Activated CD4-positive, alpha-beta T cell treated with anti-CD3 and anti-CD28 coated beads for 36 hours (primary cell): Measurements from ENCODE around the gene MROH8. TPM values are rescaled to one million over a fixed set of nuclear protein-coding genes. Genes with fewer than 3 reads are reported as not detected.

Source experiments
- ATAC-seq: fragments of 200-7000 bp; cut with Tn5 transposase; one replicate; pipeline ENCODE4 v1.10.0; 2021; ENCODE audit warnings: mild to moderate bottlenecking, moderate library complexity
- CTCF ChIA-PET: fragments of 350-600 bp; sonication (Branson Sonifier 250); formaldehyde crosslinking; loops from one replicate; lab custom pipeline; 2021; ENCODE audit warnings: antibody characterized with exemption; lab: Charles Lee
- POLR2A ChIA-PET: fragments of 350-600 bp; sonication (Branson Sonifier 250); formaldehyde crosslinking; loops from one replicate; lab custom pipeline; 2021; ENCODE audit warnings: antibody characterized with exemption, inconsistent platforms; lab: Charles Lee
- DNase-seq: peaks from one replicate; pipeline ENCODE4 v3.0.0-alpha.2; 2020
- H3K27ac Mint-ChIP-seq: one replicate; pipeline ENCODE4 v1.8.0; 2021; ENCODE audit warnings: mixed read lengths
- H3K27me3 Mint-ChIP-seq: one replicate; pipeline ENCODE4 v1.8.0; 2021; ENCODE audit warnings: mixed read lengths
- H3K36me3 Mint-ChIP-seq: one replicate; pipeline ENCODE4 v1.8.0; 2021; ENCODE audit warnings: low read depth, mixed read lengths
- H3K4me1 Mint-ChIP-seq: one replicate; pipeline ENCODE4 v1.8.0; 2021; ENCODE audit warnings: mixed read lengths
- H3K4me3 Mint-ChIP-seq: one replicate; pipeline ENCODE4 v1.8.0; 2021; ENCODE audit warnings: mild to moderate bottlenecking, moderate library complexity, mixed read lengths
- H3K9me3 Mint-ChIP-seq: one replicate; pipeline ENCODE4 v1.8.0; 2021; ENCODE audit warnings: low read depth, mixed read lengths
- intact Hi-C, 2 experiments: fragments of 100-400 bp; cut with DNase I in 1 of 2; cut with micrococcal nuclease in 1 of 2; formaldehyde crosslinking; loops; one replicate each; pipeline versions ENCODE4 v1.14.2 to v1.15.1; 2022 to 2024; cut with DNase I, micrococcal nuclease
- total RNA-seq, 2 experiments: library from RNA; stranded (reverse); gene quantifications; one replicate each; pipeline ENCODE4 v1.2.3, GENCODE V29; 2021

MROH8 gene
- total RNA-seq, 2 experiments from 2014 or later = 3.0 to 4.5 TPM

- Mint-ChIP-seq H3K27me3 (no peaks in the 10 kb centered on the region), H3K36me3 (peaks cover 48% of the 10 kb centered on the region), H3K4me1 (peaks cover 27% of the 10 kb centered on the region), H3K4me3 (no peak overlapping the region), H3K27ac (no peak overlapping the region), H3K9me3 (no peaks in the 10 kb centered on the region)
- DNase-seq (no peak), ATAC-seq (no peak)
- ChIA-PET POLR2A (no interaction called here), CTCF (interaction anchor here (0.7 to 2.4 kb wide), 3 partner anchors 10 to 336 kb away, joined by 3 to 13 read pairs (median 3); no protein-coding TSS in a partner anchor)
- intact Hi-C loops = no loop called here
Measured at GRCh38 chr20:37198932-37199660, 19.7 kb upstream of the MROH8 start.

- intact Hi-C loops = loop anchor here (1.0 kb wide), 2 partner anchors 189 to 339 kb away; no protein-coding TSS in a partner anchor
- no peaks in the 10 kb centered on the region for H3K27me3 Mint-ChIP-seq
- ChIA-PET POLR2A (interaction anchor here (1.1 kb wide), 1 partner anchor 70 kb away, joined by 3 read pairs; no protein-coding TSS in a partner anchor), CTCF (interaction anchor here (0.6 to 4.4 kb wide), 26 partner anchors 9 to 1279 kb away, joined by 3 to 36 read pairs (median 4); partner anchors contain the start of genes BLCAP, MROH8 and RPN2)
- H3K4me3 Mint-ChIP-seq = no peak overlapping the region
- DNase-seq (peak; percentile 33), ATAC-seq (peak; percentile 69)
- peak overlapping the region; percentile 80 for H3K27ac Mint-ChIP-seq
- H3K4me1 Mint-ChIP-seq = peaks cover 60% of the 10 kb centered on the region
- H3K36me3 Mint-ChIP-seq = peaks cover 45% of the 10 kb centered on the region
- no peaks in the 10 kb centered on the region for H3K9me3 Mint-ChIP-seq
Measured at GRCh38 chr20:37194621-37195417, 15.5 kb upstream of the MROH8 start.

GRCh38 chr20:37193821-37194220 is 14.5 kb upstream of the MROH8 start:
- ATAC-seq (no peak), DNase-seq (no peak)
- ChIA-PET POLR2A (interaction anchor here (0.6 to 1.1 kb wide), 2 partner anchors 12 to 71 kb away, joined by 3 to 4 read pairs; no protein-coding TSS in a partner anchor), CTCF (interaction anchor here (0.6 to 4.4 kb wide), 6 partner anchors 11 to 1025 kb away, joined by 3 to 36 read pairs (median 4); partner anchors contain the start of genes MROH8 and RPN2)
- no peaks in the 10 kb centered on the region for H3K27me3 Mint-ChIP-seq
- peaks cover 70% of the 10 kb centered on the region for H3K4me1 Mint-ChIP-seq
- intact Hi-C loops = no loop called here
- H3K27ac Mint-ChIP-seq = peak overlapping the region; percentile 55
- peaks cover 49% of the 10 kb centered on the region for H3K36me3 Mint-ChIP-seq
- H3K4me3 Mint-ChIP-seq = no peak overlapping the region
- H3K9me3 Mint-ChIP-seq = no peaks in the 10 kb centered on the region

- no peaks in the 10 kb centered on the region for H3K27me3 Mint-ChIP-seq
- H3K9me3 Mint-ChIP-seq = no peaks in the 10 kb centered on the region
- H3K4me1 Mint-ChIP-seq = peaks cover 74% of the 10 kb centered on the region
- ChIA-PET CTCF (interaction anchor here (0.6 to 4.4 kb wide), 7 partner anchors 11 to 1026 kb away, joined by 3 to 36 read pairs (median 4); partner anchors contain the start of genes MROH8 and RPN2), POLR2A (interaction anchor here (0.6 kb wide), 1 partner anchor 12 kb away, joined by 4 read pairs; no protein-coding TSS in a partner anchor)
- H3K4me3 Mint-ChIP-seq = no peak overlapping the region
- DNase-seq (no peak), ATAC-seq (no peak)
- intact Hi-C loops = no loop called here
- no peak overlapping the region for H3K27ac Mint-ChIP-seq
- H3K36me3 Mint-ChIP-seq = peaks cover 49% of the 10 kb centered on the region
Measured at GRCh38 chr20:37193226-37193625, 13.9 kb upstream of the MROH8 start.

- H3K9me3 Mint-ChIP-seq = no peaks in the 10 kb centered on the region
- ChIA-PET POLR2A (no interaction called here), CTCF (interaction anchor here (0.6 to 2.9 kb wide), 23 partner anchors 10 to 349 kb away, joined by 3 to 23 read pairs (median 3); partner anchors contain the start of genes MROH8 and RPN2)
- H3K27me3 Mint-ChIP-seq = no peaks in the 10 kb centered on the region
- DNase-seq (peak; percentile 83), ATAC-seq (peak; percentile 72)
- H3K36me3 Mint-ChIP-seq = peaks cover 53% of the 10 kb centered on the region
- intact Hi-C loops = no loop called here
- peaks cover 76% of the 10 kb centered on the region for H3K4me1 Mint-ChIP-seq
- H3K27ac Mint-ChIP-seq = peak overlapping the region; percentile 49
- H3K4me3 Mint-ChIP-seq = no peak overlapping the region
Measured at GRCh38 chr20:37192137-37192854, 12.9 kb upstream of the MROH8 start.

GRCh38 chr20:37190354-37191112 is 11.2 kb upstream of the MROH8 start:
- Mint-ChIP-seq H3K9me3 (no peaks in the 10 kb centered on the region), H3K4me3 (no peak overlapping the region), H3K27me3 (no peaks in the 10 kb centered on the region), H3K36me3 (peaks cover 54% of the 10 kb centered on the region), H3K27ac (peak overlapping the region; percentile 84), H3K4me1 (peaks cover 74% of the 10 kb centered on the region)
- ATAC-seq = no peak
- CTCF ChIA-PET = interaction anchor here (1.0 to 2.9 kb wide), 11 partner anchors 8 to 344 kb away, joined by 3 to 23 read pairs (median 8); partner anchors contain the start of genes MROH8 and RPN2
- DNase-seq = no peak
- POLR2A ChIA-PET = interaction anchor here (1.1 kb wide), 1 partner anchor 11 kb away, joined by 3 read pairs; the partner anchor contains the start of genes MROH8 and RPN2
- intact Hi-C loops = no loop called here

- peaks cover 55% of the 10 kb centered on the region for H3K36me3 Mint-ChIP-seq
- peak; percentile 70 for ATAC-seq
- intact Hi-C loops = no loop called here
- peak overlapping the region; percentile 8 for H3K4me3 Mint-ChIP-seq
- peak overlapping the region; percentile 84 for H3K27ac Mint-ChIP-seq
- H3K27me3 Mint-ChIP-seq = no peaks in the 10 kb centered on the region
- ChIA-PET CTCF (interaction anchor here (0.6 to 2.7 kb wide), 9 partner anchors 9 to 344 kb away, joined by 3 to 13 read pairs (median 4); partner anchors contain the start of genes MROH8 and RPN2), POLR2A (interaction anchor here (0.7 to 1.6 kb wide), 2 partner anchors 11 to 59 kb away, joined by 4 to 9 read pairs; partner anchors contain the start of gene RPN2)
- no peak for DNase-seq
- peaks cover 68% of the 10 kb centered on the region for H3K4me1 Mint-ChIP-seq
- H3K9me3 Mint-ChIP-seq = no peaks in the 10 kb centered on the region
Measured at GRCh38 chr20:37189416-37190016, 10.2 kb upstream of the MROH8 start.

GRCh38 chr20:37188787-37189186 is 9.4 kb upstream of the MROH8 start:
- peak overlapping the region; percentile 84 for H3K27ac Mint-ChIP-seq
- H3K27me3 Mint-ChIP-seq = no peaks in the 10 kb centered on the region
- DNase-seq (no peak), ATAC-seq (no peak)
- H3K4me3 Mint-ChIP-seq = no peak overlapping the region
- POLR2A ChIA-PET = interaction anchor here (0.7 to 1.6 kb wide), 2 partner anchors 10 to 224 kb away, joined by 3 to 9 read pairs; partner anchors contain the start of gene RPN2
- H3K36me3 Mint-ChIP-seq = peaks cover 57% of the 10 kb centered on the region
- no peaks in the 10 kb centered on the region for H3K9me3 Mint-ChIP-seq
- peaks cover 67% of the 10 kb centered on the region for H3K4me1 Mint-ChIP-seq
- intact Hi-C loops = no loop called here
- CTCF ChIA-PET = interaction anchor here (0.6 to 2.7 kb wide), 5 partner anchors 10 to 88 kb away, joined by 3 to 13 read pairs (median 12); partner anchors contain the start of genes MROH8 and RPN2

GRCh38 chr20:37185686-37186085 is 6.3 kb upstream of the MROH8 start:
- POLR2A ChIA-PET = interaction anchor here (0.6 kb wide), 1 partner anchor 11 kb away, joined by 3 read pairs; no protein-coding TSS in a partner anchor
- Mint-ChIP-seq H3K4me1 (peaks cover 68% of the 10 kb centered on the region), H3K9me3 (no peaks in the 10 kb centered on the region), H3K36me3 (peaks cover 61% of the 10 kb centered on the region), H3K27me3 (no peaks in the 10 kb centered on the region), H3K4me3 (no peak overlapping the region), H3K27ac (peak overlapping the region; percentile 9)
- intact Hi-C loops = no loop called here
- ATAC-seq (no peak), DNase-seq (no peak)
- CTCF ChIA-PET = interaction anchor here (1.3 to 1.4 kb wide), 2 partner anchors 10 to 16 kb away, joined by 4 to 6 read pairs; no protein-coding TSS in a partner anchor
